GM12878 (cell line): ENCODE measurements around the gene ARHGEF26. TPM values are rescaled to one million over a fixed set of nuclear protein-coding genes. Genes with fewer than 3 reads are reported as not detected.
A peak's percentile ranks its signal among the peaks of the same experiment; 100 is the strongest.

Experiments used
- ATAC-seq: fragments of 200-7000 bp; cut with Tn5 transposase; 3 replicates; pipeline ENCODE4 v1.9.1; 2020; ENCODE audit warnings: mild to moderate bottlenecking, moderate library complexity
- BruUV-seq: library from RNA; stranded (reverse); fragments of 400-500 nt; replicated peaks from 2 replicates; lab custom pipeline; 2021; lab: Mats Ljungman, UMichigan
- CTCF ChIA-PET: fragments of 300-600 bp; sonication (Branson Sonifier 250); formaldehyde crosslinking; extraction: SDS; loops from one replicate; lab custom pipeline; 2021; ENCODE audit warnings: inconsistent platforms; lab: Yijun Ruan, JAX
- POLR2A ChIA-PET: fragments of 350-600 bp; formaldehyde crosslinking; extraction: SDS; loops from one replicate; lab custom pipeline; 2021; ENCODE audit warnings: inconsistent platforms; lab: Charles Lee
- RAD21 ChIA-PET: fragments of 300-600 bp; sonication (Branson Sonifier 250); formaldehyde crosslinking; loops from one replicate; lab custom pipeline; 2023; ENCODE audit warnings: antibody characterized with exemption; ENCODE audit not compliant: unreplicated experiment; lab: Charles Lee
- SMC1A ChIA-PET: fragments of 300-600 bp; sonication (Branson Sonifier 250); formaldehyde crosslinking; loops from one replicate; lab custom pipeline; 2023; ENCODE audit not compliant: unreplicated experiment, uncharacterized antibody; lab: Charles Lee
- DNase-seq: peaks from one replicate; pipeline ENCODE4 v3.0.0-alpha.2; 2011; ENCODE audit warnings: low read depth, low spot score
- FAIRE-seq: peaks from 3 replicates; lab custom pipeline; 2011; peaks lifted over from hg19 to GRCh38; lab: Jason Lieb, UNC
- H2AFZ ChIP-seq: 2 replicates; pipeline ENCODE4 v1.6.0; 2011; ENCODE audit warnings: low read depth, low read length, control low read depth; ENCODE audit not compliant: control insufficient read depth
- H3K27ac ChIP-seq: 2 replicates; pipeline ENCODE4 v1.5.1; 2011; ENCODE audit warnings: control low read depth; ENCODE audit not compliant: control insufficient read depth, insufficient read depth
- H3K27me3 ChIP-seq, 2 experiments: replicated peaks in 1 of 2; 2 replicates each; pipeline versions ENCODE4 v1.6.0 to v1.6.1; 2011; ENCODE audit warnings: low read length in 1 of 2; ENCODE audit not compliant: control insufficient read depth in 2 of 2, insufficient read depth in 2 of 2
- H3K36me3 ChIP-seq, 2 experiments: 2 replicates each; pipeline ENCODE4 v1.5.1; 2011; ENCODE audit warnings: low read length in 1 of 2; ENCODE audit not compliant: control insufficient read depth in 2 of 2, insufficient read depth in 2 of 2
- H3K4me1 ChIP-seq: 2 replicates; pipeline ENCODE4 v1.6.1; 2011; ENCODE audit warnings: mild to moderate bottlenecking, low read length, moderate library complexity, mixed read lengths; ENCODE audit not compliant: control insufficient read depth, insufficient read depth
- H3K4me2 ChIP-seq: 2 replicates; pipeline ENCODE4 v1.6.0; 2011; ENCODE audit warnings: control low read depth; ENCODE audit not compliant: control insufficient read depth, insufficient read depth
- H3K4me3 ChIP-seq: fragments of 200-600 bp; sonication (generic); 2 replicates; pipeline ENCODE4 v1.5.1; 2016
- H3K79me2 ChIP-seq: 2 replicates; pipeline ENCODE4 v1.6.0; 2011; ENCODE audit warnings: low read length; ENCODE audit not compliant: control insufficient read depth, insufficient read depth
- H3K9ac ChIP-seq: 2 replicates; pipeline ENCODE4 v1.8.0; 2011; ENCODE audit warnings: low read length, control low read depth, mixed read lengths; ENCODE audit not compliant: control insufficient read depth, insufficient read depth
- H3K9me3 ChIP-seq: replicated peaks from 3 replicates; pipeline ENCODE4 v1.5.1; 2011; ENCODE audit warnings: mild to moderate bottlenecking, low read length; ENCODE audit not compliant: control insufficient read depth, insufficient read depth
- H4K20me1 ChIP-seq: 2 replicates; pipeline ENCODE4 v1.6.0; 2011; ENCODE audit not compliant: control insufficient read depth, insufficient read depth
- SUZ12 ChIP-seq: fragments of 200-600 bp; sonication (generic); IDR thresholded peaks from one replicate; pipeline ENCODE4 v1.6.1; 2018; ENCODE audit warnings: antibody characterized with exemption, mild to moderate bottlenecking; ENCODE audit not compliant: unreplicated experiment
- ZSCAN29 ChIP-seq: fragments of 450-650 bp; IDR thresholded peaks from 2 replicates; pipeline ENCODE4 v1.6.1; 2017; ENCODE audit warnings: mild to moderate bottlenecking, moderate library complexity
- WGBS: methylation state at CpG from one replicate; pipeline ENCODE4 v1.1.6; 2016; ENCODE audit warnings: low lambda C conversion rate; ENCODE audit not compliant: insufficient replicate concordance, insufficient coverage; ENCODE audit errors: missing lambda C conversion rate; 5-methylcytosine and 5-hydroxymethylcytosine counted together
- in situ Hi-C: fragments of 300-500 bp; cut with MboI; formaldehyde crosslinking; loops from 9 replicates; pipeline ENCODE4 v1.14.3; 2018; ENCODE audit warnings: mixed read lengths
- intact Hi-C: fragments of 100-400 bp; cut with micrococcal nuclease; formaldehyde crosslinking; loops from one replicate; pipeline ENCODE4 v1.14.2; 2022; ENCODE audit not compliant: unreplicated experiment
- polyA plus RNA-seq, 11 experiments: library from polyadenylated mRNA; depleted of rRNA in 4 of 11; unstranded in 6 of 11; stranded (reverse) in 5 of 11; fragments of >200 nt; fragmentation: Nextera tagmentation in 4 of 11; fragmentation: Illumina TruSeq in 1 of 11; extraction: Ambion mirVana in 4 of 11; extraction: Trizol in 1 of 11; gene quantifications; 1 replicate in 1 of 11; 2 replicates in 10 of 11; pipeline versions ENCODE4 v1.2.1 to v1.2.3, GENCODE V29; 2011 to 2016; ENCODE audit warnings: inconsistent platforms in 2 of 11, missing spikeins in 2 of 11, low read depth in 1 of 11
- total RNA-seq, 4 experiments: library from RNA; depleted of rRNA in 3 of 4; stranded (reverse); fragments of >200 nt in 3 of 4; fragmentation: Illumina TruSeq in 1 of 4; extraction: Trizol in 1 of 4; gene quantifications; 2 replicates each; pipeline versions ENCODE4 v1.2.1 to v1.2.3, GENCODE V29; 2013 to 2021
- TF ChIP-seq, protein P1 (sequence below): fragments of 450-650 bp; IDR thresholded peaks from 2 replicates; pipeline ENCODE4 v1.6.1; 2016; ENCODE audit warnings: mild to moderate bottlenecking, moderate library complexity, borderline replicate concordance

ARHGEF26 gene
- total and polyA plus RNA-seq, 10 of the 15 experiments (the other 5 are each of a cell fraction or from before 2014, with no cell fraction given) = 0.02 to 0.47 (median 0.05) TPM; not detected in 1

- no peaks in the 10 kb centered on the region; the same call in 1 of the 2 replicates for H3K4me1 ChIP-seq
- ChIA-PET RAD21 (no interaction called here), SMC1A (no interaction called here), CTCF (no interaction called here), POLR2A (no interaction called here)
- WGBS = 30% methylated on average over 75 of the region's 76 CpGs
- H3K4me3 ChIP-seq = peak overlapping the region; percentile 59; the same call in 1 of the 2 replicates
- no peaks in the 10 kb centered on the region for H3K9me3 ChIP-seq
- peak; percentile 64 for ATAC-seq
- H3K79me2 ChIP-seq = no peaks in the 10 kb centered on the region
- H3K9ac ChIP-seq = no peak overlapping the region
- DNase-seq = no peak
- H4K20me1 ChIP-seq = no peaks in the 10 kb centered on the region
- BruUV-seq = no TSS peak
- peaks cover 4 to 18% of the 10 kb centered on the region in 2 experiments for H3K27me3 ChIP-seq
- H2AFZ ChIP-seq = peak overlapping the region; percentile 37
- H3K27ac ChIP-seq = no peak overlapping the region
- H3K36me3 ChIP-seq = no peaks in the 10 kb centered on the region
- H3K4me2 ChIP-seq = peak overlapping the region; percentile 81
- intact Hi-C loops (no loop called here), in situ Hi-C loops (no loop called here)
- FAIRE-seq = no peak
- TF ChIP-seq SUZ12 (peak; percentile 68), ZSCAN29 (no peak)
- TF ChIP-seq, protein P1, sequence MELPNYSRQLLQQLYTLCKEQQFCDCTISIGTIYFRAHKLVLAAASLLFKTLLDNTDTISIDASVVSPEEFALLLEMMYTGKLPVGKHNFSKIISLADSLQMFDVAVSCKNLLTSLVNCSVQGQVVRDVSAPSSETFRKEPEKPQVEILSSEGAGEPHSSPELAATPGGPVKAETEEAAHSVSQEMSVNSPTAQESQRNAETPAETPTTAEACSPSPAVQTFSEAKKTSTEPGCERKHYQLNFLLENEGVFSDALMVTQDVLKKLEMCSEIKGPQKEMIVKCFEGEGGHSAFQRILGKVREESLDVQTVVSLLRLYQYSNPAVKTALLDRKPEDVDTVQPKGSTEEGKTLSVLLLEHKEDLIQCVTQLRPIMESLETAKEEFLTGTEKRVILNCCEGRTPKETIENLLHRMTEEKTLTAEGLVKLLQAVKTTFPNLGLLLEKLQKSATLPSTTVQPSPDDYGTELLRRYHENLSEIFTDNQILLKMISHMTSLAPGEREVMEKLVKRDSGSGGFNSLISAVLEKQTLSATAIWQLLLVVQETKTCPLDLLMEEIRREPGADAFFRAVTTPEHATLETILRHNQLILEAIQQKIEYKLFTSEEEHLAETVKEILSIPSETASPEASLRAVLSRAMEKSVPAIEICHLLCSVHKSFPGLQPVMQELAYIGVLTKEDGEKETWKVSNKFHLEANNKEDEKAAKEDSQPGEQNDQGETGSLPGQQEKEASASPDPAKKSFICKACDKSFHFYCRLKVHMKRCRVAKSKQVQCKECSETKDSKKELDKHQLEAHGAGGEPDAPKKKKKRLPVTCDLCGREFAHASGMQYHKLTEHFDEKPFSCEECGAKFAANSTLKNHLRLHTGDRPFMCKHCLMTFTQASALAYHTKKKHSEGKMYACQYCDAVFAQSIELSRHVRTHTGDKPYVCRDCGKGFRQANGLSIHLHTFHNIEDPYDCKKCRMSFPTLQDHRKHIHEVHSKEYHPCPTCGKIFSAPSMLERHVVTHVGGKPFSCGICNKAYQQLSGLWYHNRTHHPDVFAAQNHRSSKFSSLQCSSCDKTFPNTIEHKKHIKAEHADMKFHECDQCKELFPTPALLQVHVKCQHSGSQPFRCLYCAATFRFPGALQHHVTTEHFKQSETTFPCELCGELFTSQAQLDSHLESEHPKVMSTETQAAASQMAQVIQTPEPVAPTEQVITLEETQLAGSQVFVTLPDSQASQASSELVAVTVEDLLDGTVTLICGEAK = no peak
Measured at GRCh38 chr3:154121701-154122551, 736 bp downstream of the ARHGEF26 start.
